Measurements from ENCODE around the gene PRSS33. TPM values are rescaled to one million over a fixed set of nuclear protein-coding genes. Genes with fewer than 3 reads are reported as not detected.

The PRSS33 gene
- total RNA-seq, 1 donor from 2014 or later: not detected

DNA sequence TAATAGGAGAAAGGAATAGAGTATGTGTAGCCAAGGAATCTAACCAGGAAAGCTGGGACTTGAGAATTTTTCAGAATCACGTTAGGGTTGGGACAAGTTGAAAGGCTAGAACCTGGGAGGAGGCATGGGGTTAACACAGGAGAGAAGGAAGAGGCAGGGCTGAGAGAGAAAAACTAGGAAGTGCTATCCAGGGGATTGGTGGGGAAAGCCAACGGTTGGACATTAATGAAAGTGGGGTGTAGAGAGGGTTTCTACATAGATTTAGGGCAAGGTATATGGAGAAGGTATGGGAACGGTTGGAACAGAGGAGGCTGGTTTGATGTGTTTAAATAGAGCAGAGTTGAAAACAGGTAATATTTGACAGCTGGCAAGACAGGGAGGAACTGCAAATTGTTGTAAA, 32.2 kb downstream of the PRSS33 start:
- no peak for DNase-seq (ENCODE audit: low read depth)
- TF ChIP-seq, protein P1, sequence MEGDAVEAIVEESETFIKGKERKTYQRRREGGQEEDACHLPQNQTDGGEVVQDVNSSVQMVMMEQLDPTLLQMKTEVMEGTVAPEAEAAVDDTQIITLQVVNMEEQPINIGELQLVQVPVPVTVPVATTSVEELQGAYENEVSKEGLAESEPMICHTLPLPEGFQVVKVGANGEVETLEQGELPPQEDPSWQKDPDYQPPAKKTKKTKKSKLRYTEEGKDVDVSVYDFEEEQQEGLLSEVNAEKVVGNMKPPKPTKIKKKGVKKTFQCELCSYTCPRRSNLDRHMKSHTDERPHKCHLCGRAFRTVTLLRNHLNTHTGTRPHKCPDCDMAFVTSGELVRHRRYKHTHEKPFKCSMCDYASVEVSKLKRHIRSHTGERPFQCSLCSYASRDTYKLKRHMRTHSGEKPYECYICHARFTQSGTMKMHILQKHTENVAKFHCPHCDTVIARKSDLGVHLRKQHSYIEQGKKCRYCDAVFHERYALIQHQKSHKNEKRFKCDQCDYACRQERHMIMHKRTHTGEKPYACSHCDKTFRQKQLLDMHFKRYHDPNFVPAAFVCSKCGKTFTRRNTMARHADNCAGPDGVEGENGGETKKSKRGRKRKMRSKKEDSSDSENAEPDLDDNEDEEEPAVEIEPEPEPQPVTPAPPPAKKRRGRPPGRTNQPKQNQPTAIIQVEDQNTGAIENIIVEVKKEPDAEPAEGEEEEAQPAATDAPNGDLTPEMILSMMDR (IDR thresholded peaks at IDR 0.05; ENCODE audit: insufficient read depth, low read length, severe bottlenecking): no peak
- FAIRE-seq: no peak
- Histone ChIP-seq H3K27me3 (ENCODE audit: control insufficient read depth, insufficient read depth, low read length) (no peaks in the 10 kb centered on the region), H3K4me3 (ENCODE audit: low read depth, low read length) (no peak overlapping the region), H3K36me3 (ENCODE audit: control insufficient read depth, insufficient read depth, low read length) (peaks cover 26% of the 10 kb centered on the region)

DNA sequence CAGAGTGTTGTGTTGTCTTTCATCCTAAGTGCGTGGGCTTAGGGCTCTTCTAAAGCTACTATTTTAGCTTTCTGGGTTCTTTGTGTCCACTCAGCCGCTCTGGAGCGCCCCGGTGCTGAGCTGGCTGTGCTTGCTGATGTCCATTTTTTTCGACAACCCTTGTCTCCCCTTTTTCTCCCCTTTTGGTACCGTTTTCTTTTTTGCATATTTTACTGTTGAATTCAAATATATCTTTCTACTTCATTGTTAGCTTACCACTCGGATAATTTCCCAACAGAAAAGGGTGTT, 33.7 kb downstream of the PRSS33 start:
- peak overlapping the region; percentile 87 for H3K4me3 ChIP-seq (ENCODE audit: low read depth, low read length)
- peaks cover 17% of the 10 kb centered on the region for H3K36me3 ChIP-seq (ENCODE audit: control insufficient read depth, insufficient read depth, low read length)
- no peaks in the 10 kb centered on the region for H3K27me3 ChIP-seq (ENCODE audit: control insufficient read depth, insufficient read depth, low read length)
- no peak for DNase-seq (ENCODE audit: low read depth)
- FAIRE-seq: no peak
- TF ChIP-seq, protein P1 (IDR thresholded peaks at IDR 0.05; ENCODE audit: insufficient read depth, low read length, severe bottlenecking): no peak

DNA sequence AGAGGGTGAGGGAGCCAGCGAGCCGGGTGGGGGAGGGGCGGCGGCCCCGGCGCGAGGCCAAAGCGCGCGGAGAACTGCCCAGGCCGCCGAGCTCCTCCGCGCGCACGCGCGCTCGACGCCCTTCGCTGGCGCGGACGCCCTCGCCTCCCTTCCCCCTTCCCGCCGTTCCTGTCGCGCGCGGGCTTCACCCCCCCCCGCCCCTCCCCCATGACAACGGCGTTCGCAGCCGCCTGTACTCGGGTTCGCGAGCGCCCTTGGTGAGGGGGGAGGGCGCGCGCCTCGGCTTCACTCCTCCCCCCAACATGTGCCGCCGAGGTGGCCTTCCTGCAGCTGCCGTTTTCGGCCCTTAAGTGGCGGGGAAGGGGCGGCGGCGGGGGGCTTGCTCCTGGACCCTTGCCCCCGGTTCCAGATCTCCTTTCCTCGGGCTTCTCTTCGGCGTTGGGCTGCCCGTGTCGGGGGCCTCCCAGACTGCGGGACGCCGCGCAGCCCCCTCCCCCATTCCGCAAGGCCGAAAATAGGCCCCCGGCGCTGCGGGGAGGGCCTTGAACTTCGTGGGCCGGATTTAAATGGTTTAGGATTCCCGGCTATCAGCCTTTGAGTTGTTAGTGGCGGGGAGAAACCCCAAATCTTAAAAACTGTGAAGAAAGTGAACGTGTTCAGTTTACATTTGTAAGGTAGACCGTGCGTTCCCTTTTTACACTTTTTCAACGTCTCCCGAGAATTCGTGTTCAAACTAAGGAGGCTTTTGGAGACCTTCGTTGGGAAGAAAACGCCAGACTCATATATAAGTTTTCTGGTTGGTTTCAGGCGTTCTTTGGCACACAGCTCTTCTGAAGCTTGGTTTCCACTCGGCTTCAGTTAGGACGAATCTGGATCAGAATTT, 34.3 kb downstream of the PRSS33 start:
- TF ChIP-seq, protein P1 (IDR thresholded peaks at IDR 0.05; ENCODE audit: insufficient read depth, low read length, severe bottlenecking): no peak
- Histone ChIP-seq H3K4me3 (ENCODE audit: low read depth, low read length) (peak overlapping the region; percentile 87), H3K36me3 (ENCODE audit: control insufficient read depth, insufficient read depth, low read length) (peaks cover 13% of the 10 kb centered on the region), H3K27me3 (ENCODE audit: control insufficient read depth, insufficient read depth, low read length) (no peaks in the 10 kb centered on the region)
- FAIRE-seq (no peak), DNase-seq (ENCODE audit: low read depth) (peak; percentile 36)

DNA sequence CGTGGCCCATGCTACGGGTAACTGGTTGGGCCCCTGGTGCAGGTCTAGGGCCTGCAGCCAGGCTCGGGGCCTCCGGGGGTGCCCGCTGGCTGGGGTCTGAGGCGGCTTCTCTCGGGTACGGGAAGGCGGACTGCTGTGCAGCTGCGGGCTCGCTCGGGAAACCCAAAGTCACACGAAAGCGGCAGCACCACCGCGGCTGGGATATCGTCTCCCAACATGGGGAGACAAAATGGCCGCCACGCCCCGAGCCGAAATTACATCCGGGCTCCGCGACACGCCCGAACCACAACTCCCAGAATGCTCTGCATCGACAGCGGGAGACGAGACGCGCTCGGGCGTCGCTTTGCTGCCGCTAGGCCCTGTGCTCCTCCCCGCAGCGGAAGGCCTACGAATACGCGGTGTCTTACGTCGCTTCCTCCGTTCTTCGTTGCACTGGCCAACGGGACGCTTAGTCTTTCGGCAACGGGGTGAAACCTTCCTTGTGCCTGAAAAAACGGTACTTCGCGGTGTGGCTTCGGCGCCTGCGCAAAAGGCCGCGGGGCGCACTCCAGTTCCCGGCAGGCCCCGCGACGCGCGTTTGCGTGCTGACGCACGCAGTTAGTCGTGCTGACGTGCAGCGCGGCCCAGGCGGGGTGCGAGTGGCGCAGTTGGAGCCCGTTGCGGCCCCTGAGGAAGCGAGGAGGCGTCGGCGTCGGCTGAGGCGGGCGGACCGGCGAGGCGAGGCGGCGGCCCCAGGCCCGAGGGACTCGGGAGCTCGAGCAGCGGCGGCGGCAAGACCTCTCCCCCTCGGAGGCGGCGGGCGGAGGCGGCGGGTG, 35.1 kb downstream of the PRSS33 start, which contains the start of gene SRRM2:
Gene SRRM2, plus strand, starts transcription at position 604 of the 815 bp plus-strand sequence. CDS start 3,727 bp downstream, outside the sequence.
- peak within 1 kb of the TSS; percentile 87 for H3K4me3 ChIP-seq (ENCODE audit: low read depth, low read length)
- DNase-seq (ENCODE audit: low read depth): peak; percentile 86
- TF ChIP-seq, protein P1 (IDR thresholded peaks at IDR 0.05; ENCODE audit: insufficient read depth, low read length, severe bottlenecking): no peak
- peaks cover 6% of the 10 kb centered on the region for H3K36me3 ChIP-seq (ENCODE audit: control insufficient read depth, insufficient read depth, low read length)
- no peaks in the 10 kb centered on the region for H3K27me3 ChIP-seq (ENCODE audit: control insufficient read depth, insufficient read depth, low read length)
- FAIRE-seq: no peak

DNA sequence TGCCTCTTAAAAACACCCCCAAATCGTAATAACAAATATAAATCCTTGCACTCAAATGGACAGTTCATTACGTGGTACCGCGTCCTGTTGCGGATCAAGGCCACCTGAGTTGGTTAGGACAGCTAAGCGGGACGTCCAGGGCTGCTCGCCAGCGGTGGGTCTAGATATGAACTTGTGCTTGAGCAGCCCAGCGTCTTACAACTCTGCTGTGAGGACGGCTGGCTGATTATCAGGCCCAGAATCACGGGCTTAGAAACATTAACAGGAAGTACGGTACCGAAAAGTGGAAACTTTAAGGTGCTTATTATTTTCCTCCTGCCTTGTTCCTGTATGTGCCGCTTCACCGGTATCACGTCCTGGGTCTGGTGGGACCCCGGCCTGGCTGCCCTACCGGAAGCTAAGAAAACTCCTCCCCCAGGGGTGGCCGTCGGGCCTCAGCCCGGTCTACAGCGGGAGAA, 35.8 kb downstream of the PRSS33 start:
- DNase-seq (ENCODE audit: low read depth) (no peak), FAIRE-seq (no peak)
- peak overlapping the region; percentile 87 for H3K4me3 ChIP-seq (ENCODE audit: low read depth, low read length)
- peaks cover 2% of the 10 kb centered on the region for H3K36me3 ChIP-seq (ENCODE audit: control insufficient read depth, insufficient read depth, low read length)
- no peaks in the 10 kb centered on the region for H3K27me3 ChIP-seq (ENCODE audit: control insufficient read depth, insufficient read depth, low read length)
- TF ChIP-seq, protein P1 (IDR thresholded peaks at IDR 0.05; ENCODE audit: insufficient read depth, low read length, severe bottlenecking): no peak
